ENCODE measurements around the gene DOCK7.

DNA sequence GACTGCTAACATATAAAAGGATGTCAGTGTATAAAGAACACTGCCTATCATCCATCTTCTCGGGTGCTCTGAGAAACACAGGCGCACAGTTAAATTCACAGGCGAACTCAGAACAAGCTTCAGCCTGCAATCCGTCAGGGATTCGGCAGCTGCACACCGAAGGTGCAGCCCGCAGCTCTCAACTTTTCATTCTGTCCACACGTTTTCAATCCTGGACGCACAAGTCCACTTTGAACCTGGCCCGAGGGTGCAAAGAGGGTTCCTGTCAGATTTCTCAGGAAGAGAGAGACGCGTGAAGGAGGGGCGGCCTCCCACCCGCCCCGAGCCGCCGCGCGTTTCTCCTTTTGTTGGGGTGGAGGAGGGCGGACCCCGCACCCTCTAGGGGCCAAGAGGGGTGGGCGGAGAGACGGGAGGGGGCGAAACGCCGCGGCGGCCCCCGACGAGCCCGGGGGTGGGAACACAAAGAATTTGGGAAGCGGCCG lies 724 bp downstream of the DOCK7 start:
- TF ChIP-seq POLR2AphosphoS5 (IDR thresholded peaks at IDR 0.05) (peak in 1 of 4 donors; percentile 23), POLR2A (IDR thresholded peaks at IDR 0.05) (no peak)
- TF ChIP-seq, protein P1, sequence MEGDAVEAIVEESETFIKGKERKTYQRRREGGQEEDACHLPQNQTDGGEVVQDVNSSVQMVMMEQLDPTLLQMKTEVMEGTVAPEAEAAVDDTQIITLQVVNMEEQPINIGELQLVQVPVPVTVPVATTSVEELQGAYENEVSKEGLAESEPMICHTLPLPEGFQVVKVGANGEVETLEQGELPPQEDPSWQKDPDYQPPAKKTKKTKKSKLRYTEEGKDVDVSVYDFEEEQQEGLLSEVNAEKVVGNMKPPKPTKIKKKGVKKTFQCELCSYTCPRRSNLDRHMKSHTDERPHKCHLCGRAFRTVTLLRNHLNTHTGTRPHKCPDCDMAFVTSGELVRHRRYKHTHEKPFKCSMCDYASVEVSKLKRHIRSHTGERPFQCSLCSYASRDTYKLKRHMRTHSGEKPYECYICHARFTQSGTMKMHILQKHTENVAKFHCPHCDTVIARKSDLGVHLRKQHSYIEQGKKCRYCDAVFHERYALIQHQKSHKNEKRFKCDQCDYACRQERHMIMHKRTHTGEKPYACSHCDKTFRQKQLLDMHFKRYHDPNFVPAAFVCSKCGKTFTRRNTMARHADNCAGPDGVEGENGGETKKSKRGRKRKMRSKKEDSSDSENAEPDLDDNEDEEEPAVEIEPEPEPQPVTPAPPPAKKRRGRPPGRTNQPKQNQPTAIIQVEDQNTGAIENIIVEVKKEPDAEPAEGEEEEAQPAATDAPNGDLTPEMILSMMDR (IDR thresholded peaks at IDR 0.05), result no peak
